Ammon's horn (tissue), 1 donor: Measurements from ENCODE around the gene MRPL23.

ENCODE experiments used
- DNase-seq: peaks from one replicate; pipeline ENCODE4 v3.0.0-alpha.2; 2016; ENCODE audit warnings: low spot score

Gene MRPL23

DNA sequence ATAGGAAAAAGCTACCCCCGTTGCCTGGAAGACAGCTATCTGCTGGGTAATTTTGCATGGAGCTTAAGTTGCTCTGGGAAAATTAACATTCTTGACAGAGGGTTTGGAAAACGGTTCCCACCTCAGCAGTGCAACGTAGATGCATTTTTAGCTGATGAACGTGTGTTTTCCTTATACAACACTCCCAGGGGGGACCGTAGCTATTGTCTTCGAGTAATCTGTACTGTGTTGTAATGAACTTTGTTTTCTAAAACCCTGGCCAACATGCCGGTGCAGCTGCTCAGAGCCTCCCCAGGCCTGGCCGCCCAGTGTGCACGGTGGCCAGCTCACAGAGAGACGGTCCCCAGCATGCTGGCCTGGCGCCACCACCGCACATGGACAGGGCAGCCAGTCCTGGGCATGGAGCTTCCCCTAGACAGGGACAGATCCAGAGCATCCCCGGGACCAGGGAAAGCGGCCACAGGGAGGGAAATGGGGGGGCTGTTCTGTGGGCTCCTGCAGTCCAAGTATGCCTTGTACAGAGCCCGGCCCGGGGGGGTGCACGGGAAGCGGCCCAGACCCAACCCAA, 25.5 kb upstream of the MRPL23 start:
- DNase-seq: peak; percentile 47

DNA sequence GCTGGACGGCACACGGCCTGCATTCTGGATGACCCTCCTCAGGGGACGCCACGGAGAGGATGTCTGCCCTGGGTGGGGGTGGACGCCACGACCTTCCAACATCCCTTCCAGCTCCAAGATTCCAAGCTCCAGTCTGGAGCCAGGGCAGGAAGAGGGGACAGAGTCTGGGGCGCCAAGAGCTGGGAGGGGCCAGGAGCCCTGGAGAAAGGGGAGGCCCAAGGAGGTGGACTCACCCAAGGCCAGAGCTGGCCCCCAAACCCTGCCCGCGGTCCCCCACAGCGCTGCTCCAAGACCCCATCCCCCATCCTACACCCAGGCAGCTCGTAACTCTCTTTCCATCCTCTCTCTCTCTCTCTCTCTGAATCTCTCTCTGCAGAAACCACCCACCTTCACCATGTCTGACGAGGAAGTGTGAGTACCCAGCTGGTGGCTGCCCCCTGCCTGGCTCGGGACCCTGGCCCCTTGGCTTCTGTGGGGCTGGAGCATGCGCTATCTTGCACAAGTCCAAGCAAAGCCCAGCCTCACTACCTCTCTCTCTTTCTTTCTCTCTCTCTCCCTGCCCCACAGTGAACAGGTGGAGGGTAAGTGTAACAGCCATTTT, 24.6 kb upstream of the MRPL23 start:
- no peak for DNase-seq

GRCh38 chr11:1923201-1923956, 23.8 kb upstream of the MRPL23 start:
- DNase-seq: no peak

DNA sequence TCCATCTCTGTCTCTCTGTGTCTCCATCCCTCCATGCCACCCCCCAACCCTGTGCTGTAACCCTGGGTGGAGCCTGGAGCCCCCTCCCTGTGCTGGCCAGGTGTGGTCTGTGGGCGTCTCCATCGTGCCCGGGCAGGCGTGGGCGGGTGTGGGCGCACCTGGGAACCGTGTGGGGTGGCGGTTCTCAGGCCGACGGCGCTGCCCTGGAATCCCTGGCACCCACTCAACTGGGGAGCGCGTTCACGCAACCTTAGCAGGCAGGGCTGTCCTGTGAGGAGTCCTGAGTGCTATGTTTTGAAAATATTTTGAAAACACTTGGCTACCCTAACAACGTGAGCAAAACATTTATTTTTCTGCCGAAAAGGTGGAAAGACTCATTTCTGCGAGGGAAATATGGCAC, 23.0 kb upstream of the MRPL23 start:
- DNase-seq: no peak

DNA sequence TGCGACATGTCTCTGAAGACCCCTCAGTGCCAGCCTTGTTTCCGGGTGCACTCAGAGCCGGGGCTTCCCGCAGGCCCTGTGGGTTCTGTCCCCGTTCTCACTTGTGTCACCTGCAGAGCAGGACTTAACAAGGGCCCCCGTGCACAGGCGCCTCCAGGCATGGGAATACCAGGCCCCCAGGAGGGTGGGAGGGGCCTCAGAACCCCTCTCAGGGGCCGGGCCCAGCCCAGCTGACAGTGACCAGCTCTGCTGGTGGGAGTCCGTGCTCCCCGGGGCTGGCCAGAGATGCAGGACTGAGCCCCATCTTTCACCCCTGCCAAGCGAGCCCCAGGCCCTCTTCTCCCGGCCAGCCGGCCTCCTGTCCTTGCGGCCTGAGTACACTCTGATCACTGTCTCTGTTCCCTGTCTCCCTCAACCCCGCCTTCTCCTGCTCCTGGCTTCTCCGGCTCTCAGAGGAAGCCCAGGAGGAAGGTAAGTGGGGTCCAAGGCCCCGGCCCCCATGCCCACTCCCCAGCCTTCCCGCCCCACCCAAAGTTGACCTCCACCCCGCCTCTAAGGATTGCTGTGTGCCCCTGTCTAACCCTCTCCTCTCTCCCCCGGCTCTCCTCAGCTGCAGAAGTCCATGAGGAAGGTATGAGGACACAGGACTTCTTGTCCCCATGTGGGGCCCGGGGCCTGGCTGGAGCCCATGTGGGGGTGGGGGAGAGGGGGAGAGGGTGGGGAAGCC, 22.3 kb upstream of the MRPL23 start:
- no peak for DNase-seq

- DNase-seq: no peak
These were observed 21.6 kb upstream of the MRPL23 start for GRCh38 chr11:1925373-1926155.

- no peak for DNase-seq
These were observed 20.7 kb upstream of the MRPL23 start for GRCh38 chr11:1926156-1927025.

DNA sequence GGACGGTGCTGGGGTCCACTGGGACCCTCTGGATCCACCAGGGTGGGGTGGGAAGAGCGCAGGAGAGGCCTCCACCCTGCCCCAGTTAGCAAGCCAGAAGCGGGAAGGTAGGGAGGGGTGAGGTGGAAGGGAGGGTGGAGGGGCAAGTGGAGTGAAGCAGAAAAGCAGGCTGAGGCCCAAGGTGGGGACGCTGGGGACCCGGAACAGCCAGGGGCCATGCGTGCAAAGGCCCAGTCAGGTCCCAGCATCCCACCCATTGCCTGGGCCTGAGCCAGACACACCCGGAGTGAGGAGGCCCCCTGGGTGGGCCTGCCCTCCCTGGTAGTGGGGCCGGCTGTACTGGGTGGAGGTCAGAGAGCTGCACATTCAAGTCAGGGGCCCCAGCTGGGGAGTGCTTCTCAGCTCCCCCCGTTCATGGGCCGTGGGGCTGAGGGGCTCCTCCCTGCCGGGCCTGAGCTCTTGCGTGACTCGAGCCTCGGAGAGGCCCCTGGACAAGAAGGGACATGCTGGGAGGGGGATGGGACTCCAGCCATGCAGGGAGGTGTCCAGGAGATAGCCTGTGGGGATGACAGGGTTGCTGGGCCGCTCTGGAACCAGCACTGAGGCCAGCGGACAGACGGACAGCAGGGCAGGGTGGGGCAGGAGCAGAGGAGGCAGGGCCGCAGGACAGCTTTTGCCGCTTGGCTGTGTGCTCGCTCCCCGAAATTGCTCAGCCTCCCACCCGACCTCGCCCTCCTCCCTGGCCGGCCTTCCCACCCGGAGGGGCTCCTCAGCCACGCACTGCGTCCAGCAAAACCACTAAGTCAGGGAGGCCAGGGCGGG, 19.9 kb upstream of the MRPL23 start:
- no peak for DNase-seq

DNA sequence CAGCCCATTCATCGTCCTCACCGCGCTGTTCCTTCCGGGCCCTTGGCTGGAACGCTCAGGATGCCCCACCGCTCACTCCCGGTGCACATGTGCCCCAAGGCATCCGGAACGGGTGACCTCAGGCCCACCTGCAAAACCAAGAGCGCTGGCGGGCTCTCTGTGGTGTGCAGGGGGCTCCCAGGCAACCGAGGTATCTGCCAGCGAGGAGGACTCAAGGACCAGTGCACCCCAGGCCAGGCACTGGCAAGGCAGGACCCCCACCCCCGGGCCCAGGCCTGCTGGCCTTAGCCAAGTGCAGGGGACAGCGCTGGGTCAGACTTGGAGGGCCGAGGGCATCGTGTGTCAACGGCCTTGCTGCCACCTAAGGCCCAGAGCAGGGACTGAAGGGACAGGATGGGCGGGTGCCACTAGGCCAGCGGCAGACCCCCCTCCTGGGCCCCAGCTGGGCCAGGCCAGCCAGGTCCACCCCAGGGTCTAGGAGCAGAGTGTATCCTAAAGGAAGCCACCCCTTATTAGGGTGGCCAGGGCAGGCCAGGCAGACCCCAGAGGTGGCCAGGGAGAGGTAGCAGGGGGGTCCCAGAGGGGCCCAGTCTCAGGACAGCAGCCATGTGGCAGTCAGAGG, 19.2 kb upstream of the MRPL23 start:
- DNase-seq: no peak

DNA sequence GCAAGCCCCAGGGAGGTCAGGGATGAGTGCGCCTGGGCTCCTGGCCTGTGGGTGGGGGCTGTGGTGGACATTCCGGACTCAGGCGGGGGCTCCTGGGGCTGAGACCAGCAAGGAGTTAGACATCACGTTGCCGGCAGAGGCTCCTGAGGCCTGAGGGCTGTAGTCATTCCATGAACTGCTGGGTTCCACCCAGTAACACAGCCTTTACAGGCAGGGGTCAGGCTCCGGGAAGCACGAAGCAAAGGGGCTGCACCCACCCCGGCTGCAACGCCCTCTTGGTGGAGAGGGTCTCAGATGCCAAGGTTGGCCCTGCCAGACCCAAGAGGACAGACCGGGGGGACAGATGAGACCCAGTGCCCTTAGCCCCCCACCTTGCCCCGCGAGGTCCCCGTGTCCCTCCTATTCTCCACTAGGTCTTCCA, 18.7 kb upstream of the MRPL23 start:
- no peak for DNase-seq

DNA sequence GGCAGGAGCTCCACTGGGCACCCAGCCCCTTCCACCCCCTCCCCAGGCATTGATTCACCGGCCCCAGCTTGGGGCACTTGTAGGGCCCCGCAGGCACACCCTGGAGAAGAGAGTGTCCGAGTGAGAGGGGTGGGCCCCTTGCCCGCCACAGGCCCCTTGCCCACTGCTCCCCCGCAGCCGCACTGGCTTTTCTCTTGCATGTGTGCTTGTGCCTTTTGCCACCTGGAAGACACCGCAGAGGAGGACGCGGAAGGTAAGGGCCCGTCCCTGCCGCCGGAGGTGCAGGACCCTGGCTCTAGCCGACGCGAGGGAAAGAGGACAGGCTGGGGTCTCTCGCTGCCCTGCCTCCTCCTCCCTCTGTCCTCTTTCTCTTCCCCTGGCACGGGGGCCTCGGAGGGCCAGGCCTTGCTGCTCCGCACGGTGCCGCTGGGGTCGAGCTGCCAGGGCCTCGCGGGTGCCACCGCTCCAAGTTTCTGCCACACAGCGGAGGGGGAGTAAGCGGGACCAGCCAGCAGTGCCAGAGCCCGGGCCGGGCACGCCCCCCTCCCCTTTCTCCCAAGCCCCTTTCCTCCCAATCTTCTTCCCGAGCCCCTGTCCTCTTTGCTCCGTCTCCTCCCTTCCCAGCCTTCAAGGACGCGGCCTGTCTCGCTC, 18.1 kb upstream of the MRPL23 start:
- DNase-seq: no peak

GRCh38 chr11:1929621-1930461, 17.3 kb upstream of the MRPL23 start:
- no peak for DNase-seq

DNA sequence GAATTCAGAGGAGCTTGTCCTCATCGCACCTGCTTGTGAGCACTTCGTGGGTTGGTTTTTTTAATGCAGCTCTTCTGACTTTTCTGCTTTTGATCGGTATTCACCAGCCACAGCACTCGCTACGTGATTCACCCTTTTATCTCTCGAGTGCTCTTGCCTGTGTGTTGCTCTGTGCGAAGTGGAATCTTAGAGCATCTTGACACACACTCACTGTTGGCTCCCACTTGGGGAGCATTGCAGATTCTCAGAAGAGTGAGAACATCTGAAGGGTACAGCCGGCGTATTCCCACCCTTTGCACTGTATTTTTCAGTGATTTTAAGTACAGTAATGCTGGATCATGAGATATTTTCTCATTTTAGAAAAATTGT, 16.7 kb upstream of the MRPL23 start:
- DNase-seq: peak; percentile 20

DNA sequence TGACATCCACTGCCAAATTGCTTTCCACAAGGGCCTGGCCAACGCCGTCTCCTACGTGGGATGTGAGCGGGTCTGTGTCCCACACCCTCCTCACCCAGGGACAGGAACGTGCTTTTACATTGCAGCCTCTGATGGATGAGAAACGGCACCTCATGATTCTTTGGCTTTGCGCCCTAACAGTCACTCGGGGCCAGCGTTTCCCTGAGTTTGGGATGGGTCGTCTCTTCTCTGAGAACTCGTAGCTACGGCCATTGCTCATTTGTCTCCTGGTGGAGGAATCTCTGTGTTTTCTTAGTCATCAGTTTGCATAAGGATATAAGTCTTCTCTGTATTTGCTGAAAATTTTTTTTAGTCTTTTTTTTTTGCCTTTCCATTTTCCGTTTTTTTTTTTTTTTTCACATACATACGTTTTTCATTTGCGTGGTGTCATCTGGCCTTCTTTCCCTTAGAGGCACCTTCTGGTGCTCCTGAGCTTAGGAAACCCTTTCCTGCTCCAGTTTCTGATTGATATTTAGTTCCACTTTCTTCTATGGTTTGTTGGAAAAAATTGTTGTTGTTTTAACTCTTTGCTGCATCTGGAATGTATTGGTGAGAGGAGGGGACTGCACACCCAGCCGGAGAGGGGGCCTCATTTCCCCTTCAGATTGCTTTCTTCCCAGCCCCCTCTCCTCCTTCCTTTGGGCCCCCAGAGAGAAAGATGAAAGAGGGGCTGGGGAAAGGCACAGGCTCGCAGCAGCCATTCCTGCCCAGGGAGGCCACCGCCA, 15.6 kb upstream of the MRPL23 start:
- no peak for DNase-seq

GRCh38 chr11:1932105-1932480, 15.0 kb upstream of the MRPL23 start:
- no peak for DNase-seq

DNA sequence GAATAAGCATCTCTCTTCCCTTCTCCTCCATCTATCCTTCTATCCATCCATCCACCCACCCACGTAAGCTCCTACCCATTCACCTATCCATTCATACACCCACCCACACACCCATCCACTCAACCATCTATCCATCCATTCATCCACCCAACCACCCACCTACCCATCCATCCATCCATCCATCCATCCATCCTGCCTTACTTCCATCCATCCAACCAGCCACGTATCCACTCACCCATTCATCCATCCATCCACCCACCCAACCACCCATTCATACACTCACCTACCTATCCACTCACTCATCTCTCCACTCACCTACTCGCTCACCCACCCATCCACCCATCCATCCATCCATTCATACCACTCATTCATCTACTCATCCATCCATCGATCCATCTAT, 14.5 kb upstream of the MRPL23 start:
- no peak for DNase-seq
